ENCODE data around the gene TPH2. TPM values are rescaled to one million over a fixed set of nuclear protein-coding genes. Genes with fewer than 3 reads are reported as not detected.

The TPH2 gene
- total and polyA plus RNA-seq, 4 experiments from 2014 or later = 0.12 TPM; not detected in 3

DNA sequence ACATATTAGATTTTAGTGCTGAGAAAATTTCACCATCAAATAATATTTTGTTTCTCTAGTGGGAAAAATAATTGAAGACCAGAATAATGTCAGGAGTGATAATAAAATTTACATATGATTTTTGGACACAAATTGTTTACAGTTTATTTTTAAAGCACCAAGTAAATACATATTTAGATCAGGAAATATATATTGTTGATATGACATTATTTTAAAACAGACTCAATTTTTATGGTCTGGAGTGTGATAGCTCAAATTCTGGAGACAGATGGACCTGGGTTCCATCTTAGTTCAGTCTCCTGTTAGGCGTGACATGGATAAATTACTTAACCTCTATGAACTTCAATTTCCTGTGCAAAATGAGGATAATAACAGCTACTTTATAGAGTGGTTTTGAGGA is 135.4 kb downstream of the TPH2 start:
- peaks cover 0 to 2% of the 10 kb centered on the region in 2 donors for H3K27me3 Mint-ChIP-seq
- CTCF ChIA-PET (ENCODE audit: partially characterized antibody) = no interaction called here
- POLR2A ChIA-PET (ENCODE audit: partially characterized antibody) = no interaction called here

DNA sequence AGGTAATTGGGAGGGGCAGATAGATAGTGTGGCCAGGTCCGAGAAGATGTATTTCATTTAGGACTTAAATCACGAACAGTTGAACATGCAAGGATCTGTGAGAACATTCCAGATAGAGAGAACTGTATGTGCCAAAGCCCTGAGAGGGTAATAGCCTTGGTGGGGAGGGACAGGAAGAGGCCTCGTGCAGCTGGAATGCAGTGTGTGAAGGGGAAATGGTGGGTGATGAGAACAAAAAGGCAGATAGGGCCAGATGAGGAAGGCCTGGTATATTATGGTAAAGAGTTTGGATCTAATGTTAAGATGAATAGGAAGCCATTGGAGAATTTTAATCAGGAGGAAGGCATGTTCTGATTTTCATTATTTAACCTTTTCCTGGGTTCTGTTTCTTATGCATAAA is 136.3 kb downstream of the TPH2 start:
- CTCF ChIA-PET (ENCODE audit: partially characterized antibody) = no interaction called here
- H3K4me3 ChIP-seq (ENCODE audit: low read length in 2 of 2) = no peak overlapping the region
- intact Hi-C loops (cut with micrococcal nuclease) = no loop called here
- no peak overlapping the region for H3K4me3 Mint-ChIP-seq
- H3K27me3 Mint-ChIP-seq = peaks cover 0 to 2% of the 10 kb centered on the region in 2 donors
- H3K4me1 ChIP-seq (ENCODE audit: insufficient read depth, low read length) = no peaks in the 10 kb centered on the region
- DNase-seq = no peak
- peaks cover 4 to 13% (median 10%) of the 10 kb centered on the region in 8 donors for H3K9me3 Mint-ChIP-seq
- H3K27ac Mint-ChIP-seq = no peak overlapping the region
- H3K4me1 Mint-ChIP-seq = no peaks in the 10 kb centered on the region
- no peak overlapping the region for H3K27ac ChIP-seq (ENCODE audit: low read depth, low read length)
- H3K36me3 ChIP-seq (ENCODE audit: insufficient read depth, low read length) = no peaks in the 10 kb centered on the region
- H3K36me3 Mint-ChIP-seq = no peaks in the 10 kb centered on the region
- H3K9me3 ChIP-seq (ENCODE audit: control insufficient read depth in 1 of 2, low read length in 2 of 2) = no peaks in the 10 kb centered on the region
- POLR2A ChIA-PET (ENCODE audit: partially characterized antibody) = no interaction called here
- H3K27me3 ChIP-seq (ENCODE audit: insufficient read depth, low read length) = no peaks in the 10 kb centered on the region

More for the DNA sequence above, 135.4 kb downstream of the TPH2 start:
- Mint-ChIP-seq H3K9me3 (peaks cover 4 to 17% (median 10%) of the 10 kb centered on the region in 8 donors), H3K4me3 (no peak overlapping the region), H3K36me3 (no peaks in the 10 kb centered on the region), H3K27ac (no peak overlapping the region), H3K4me1 (no peaks in the 10 kb centered on the region)
- Histone ChIP-seq H3K4me3 (ENCODE audit: low read length in 2 of 2) (no peak overlapping the region), H3K4me1 (ENCODE audit: insufficient read depth, low read length) (no peaks in the 10 kb centered on the region), H3K27me3 (ENCODE audit: insufficient read depth, low read length) (no peaks in the 10 kb centered on the region), H3K27ac (ENCODE audit: low read depth, low read length) (no peak overlapping the region), H3K36me3 (ENCODE audit: insufficient read depth, low read length) (no peaks in the 10 kb centered on the region), H3K9me3 (ENCODE audit: control insufficient read depth in 1 of 2, low read length in 2 of 2) (no peaks in the 10 kb centered on the region)
- intact Hi-C loops (cut with micrococcal nuclease) = no loop called here
- no peak for DNase-seq

DNA sequence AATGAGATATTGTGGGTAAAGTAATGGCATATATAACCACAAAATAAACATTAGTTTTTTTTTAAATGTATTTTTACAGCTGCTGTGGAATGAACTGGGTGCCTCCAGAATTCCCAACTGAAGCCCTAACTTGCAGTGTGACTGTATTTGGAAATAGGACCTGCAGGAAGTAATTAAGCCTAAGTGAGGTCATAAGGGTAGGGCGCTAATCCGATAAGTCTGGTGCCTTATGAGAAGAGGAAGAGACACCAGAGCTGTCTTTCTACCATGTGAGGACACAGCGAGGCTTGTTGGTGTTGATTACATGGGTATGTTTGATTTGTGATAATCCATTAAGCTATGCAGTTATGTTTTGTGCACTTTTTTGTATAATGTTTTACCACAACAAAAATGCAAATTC is 136.8 kb downstream of the TPH2 start:
- Mint-ChIP-seq H3K4me1 (no peaks in the 10 kb centered on the region), H3K36me3 (no peaks in the 10 kb centered on the region), H3K27me3 (peaks cover 0 to 2% of the 10 kb centered on the region in 2 donors), H3K4me3 (no peak overlapping the region), H3K27ac (no peak overlapping the region), H3K9me3 (peaks cover 4 to 13% (median 10%) of the 10 kb centered on the region in 8 donors)
- DNase-seq = no peak
- Histone ChIP-seq H3K9me3 (ENCODE audit: control insufficient read depth in 1 of 2, low read length in 2 of 2) (no peaks in the 10 kb centered on the region), H3K27ac (ENCODE audit: low read depth, low read length) (no peak overlapping the region), H3K4me3 (ENCODE audit: low read length in 2 of 2) (no peak overlapping the region), H3K27me3 (ENCODE audit: insufficient read depth, low read length) (no peaks in the 10 kb centered on the region), H3K36me3 (ENCODE audit: insufficient read depth, low read length) (no peaks in the 10 kb centered on the region), H3K4me1 (ENCODE audit: insufficient read depth, low read length) (no peaks in the 10 kb centered on the region)
- CTCF ChIA-PET (ENCODE audit: partially characterized antibody) = no interaction called here
- POLR2A ChIA-PET (ENCODE audit: partially characterized antibody) = no interaction called here
- intact Hi-C loops (cut with micrococcal nuclease) = no loop called here

GRCh38 chr12:72075891-72076557 is 137.4 kb downstream of the TPH2 start:
- H3K27me3 Mint-ChIP-seq = peaks cover 0 to 5% of the 10 kb centered on the region in 2 donors
- Histone ChIP-seq H3K27me3 (ENCODE audit: insufficient read depth, low read length) (no peaks in the 10 kb centered on the region), H3K27ac (ENCODE audit: low read depth, low read length) (no peak overlapping the region), H3K36me3 (ENCODE audit: insufficient read depth, low read length) (no peaks in the 10 kb centered on the region), H3K4me3 (ENCODE audit: low read length in 2 of 2) (no peak overlapping the region), H3K4me1 (ENCODE audit: insufficient read depth, low read length) (no peaks in the 10 kb centered on the region), H3K9me3 (ENCODE audit: control insufficient read depth in 1 of 2, low read length in 2 of 2) (no peaks in the 10 kb centered on the region)
- peaks cover 4 to 13% (median 9%) of the 10 kb centered on the region in 8 donors for H3K9me3 Mint-ChIP-seq
- ChIA-PET POLR2A (ENCODE audit: partially characterized antibody) (no interaction called here), CTCF (ENCODE audit: partially characterized antibody) (no interaction called here)
- H3K27ac Mint-ChIP-seq = no peak overlapping the region
- no peaks in the 10 kb centered on the region for H3K36me3 Mint-ChIP-seq
- no peak overlapping the region for H3K4me3 Mint-ChIP-seq
- DNase-seq = no peak
- intact Hi-C loops (cut with micrococcal nuclease) = no loop called here
- H3K4me1 Mint-ChIP-seq = no peaks in the 10 kb centered on the region

DNA sequence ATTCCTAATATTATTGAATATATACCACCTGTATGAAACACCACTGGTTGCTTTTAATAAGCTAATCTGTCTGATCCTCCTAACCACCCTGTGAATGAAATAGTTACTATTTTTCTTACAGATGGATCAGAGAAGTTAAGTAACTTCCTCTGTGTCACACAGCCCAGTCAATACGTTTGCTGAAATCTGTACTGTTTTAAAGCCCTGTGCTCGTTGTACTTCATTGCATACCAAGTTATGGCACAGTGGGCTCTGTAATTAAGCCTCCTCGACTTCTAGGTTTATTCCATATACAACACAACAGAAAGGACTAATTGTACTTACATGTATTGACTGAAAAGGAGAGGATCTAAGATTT is 137.9 kb downstream of the TPH2 start:
- no peak overlapping the region for H3K4me3 ChIP-seq (ENCODE audit: low read length in 2 of 2)
- no peaks in the 10 kb centered on the region for H3K9me3 ChIP-seq (ENCODE audit: control insufficient read depth in 1 of 2, low read length in 2 of 2)
- Mint-ChIP-seq H3K27me3 (peaks cover 0 to 5% of the 10 kb centered on the region in 2 donors), H3K4me1 (no peaks in the 10 kb centered on the region), H3K36me3 (no peaks in the 10 kb centered on the region), H3K9me3 (peaks cover 1 to 9% (median 4%) of the 10 kb centered on the region in 8 donors), H3K4me3 (no peak overlapping the region), H3K27ac (no peak overlapping the region)
- H3K36me3 ChIP-seq (ENCODE audit: insufficient read depth, low read length) = no peaks in the 10 kb centered on the region
- H3K4me1 ChIP-seq (ENCODE audit: insufficient read depth, low read length) = no peaks in the 10 kb centered on the region
- DNase-seq = no peak
- no peak overlapping the region for H3K27ac ChIP-seq (ENCODE audit: low read depth, low read length)
- intact Hi-C loops (cut with micrococcal nuclease) = no loop called here
- ChIA-PET CTCF (ENCODE audit: partially characterized antibody) (no interaction called here), POLR2A (ENCODE audit: partially characterized antibody) (no interaction called here)
- no peaks in the 10 kb centered on the region for H3K27me3 ChIP-seq (ENCODE audit: insufficient read depth, low read length)

- POLR2A ChIA-PET (ENCODE audit: partially characterized antibody) = no interaction called here
- Mint-ChIP-seq H3K27ac (no peak overlapping the region), H3K4me3 (peak overlapping the region in 1 of 8 donors; percentile 31), H3K27me3 (peaks cover 0 to 5% of the 10 kb centered on the region in 2 donors), H3K9me3 (peaks cover 0 to 4% (median under 1%) of the 10 kb centered on the region in 8 donors), H3K36me3 (no peaks in the 10 kb centered on the region), H3K4me1 (no peaks in the 10 kb centered on the region)
- no peak overlapping the region for H3K4me3 ChIP-seq (ENCODE audit: low read length in 2 of 2)
- no peaks in the 10 kb centered on the region for H3K27me3 ChIP-seq (ENCODE audit: insufficient read depth, low read length)
- no peak overlapping the region for H3K27ac ChIP-seq (ENCODE audit: low read depth, low read length)
- intact Hi-C loops (cut with micrococcal nuclease) = no loop called here
- H3K9me3 ChIP-seq (ENCODE audit: control insufficient read depth in 1 of 2, low read length in 2 of 2) = no peaks in the 10 kb centered on the region
- H3K4me1 ChIP-seq (ENCODE audit: insufficient read depth, low read length) = no peaks in the 10 kb centered on the region
- DNase-seq = no peak
- H3K36me3 ChIP-seq (ENCODE audit: insufficient read depth, low read length) = no peaks in the 10 kb centered on the region
- CTCF ChIA-PET (ENCODE audit: partially characterized antibody) = no interaction called here
These were observed 138.6 kb downstream of the TPH2 start for GRCh38 chr12:72077111-72077820.

DNA sequence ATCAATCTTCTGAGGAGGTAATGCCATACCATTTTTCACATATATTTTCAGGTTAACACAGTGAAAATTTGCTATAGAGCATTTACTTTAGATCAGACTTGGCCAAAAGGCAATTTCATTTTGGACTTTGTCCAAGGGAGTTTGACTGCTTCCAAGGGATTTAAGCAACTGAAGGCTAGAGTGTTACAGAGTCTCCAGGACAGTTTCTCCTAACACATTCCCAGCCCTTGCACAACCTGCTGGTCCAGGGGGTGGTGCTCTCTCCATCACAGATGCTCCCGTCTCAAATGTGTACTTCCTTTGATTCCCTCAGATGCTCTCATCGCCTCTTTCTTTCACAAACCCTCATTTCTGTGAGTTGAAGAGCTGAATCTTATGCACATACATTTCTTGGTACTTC is 143.1 kb downstream of the TPH2 start:
- no peaks in the 10 kb centered on the region for H3K4me1 ChIP-seq (ENCODE audit: insufficient read depth, low read length)
- ChIA-PET POLR2A (ENCODE audit: partially characterized antibody) (no interaction called here), CTCF (ENCODE audit: partially characterized antibody) (no interaction called here)
- peaks cover 0 to 4% of the 10 kb centered on the region in 2 donors for H3K27me3 Mint-ChIP-seq
- H3K36me3 ChIP-seq (ENCODE audit: insufficient read depth, low read length) = no peaks in the 10 kb centered on the region
- intact Hi-C loops (cut with micrococcal nuclease) = no loop called here
- no peak overlapping the region for H3K27ac Mint-ChIP-seq
- no peaks in the 10 kb centered on the region for H3K9me3 ChIP-seq (ENCODE audit: control insufficient read depth in 1 of 2, low read length in 2 of 2)
- no peak overlapping the region for H3K4me3 Mint-ChIP-seq
- H3K27me3 ChIP-seq (ENCODE audit: insufficient read depth, low read length) = no peaks in the 10 kb centered on the region
- no peak overlapping the region for H3K4me3 ChIP-seq (ENCODE audit: low read length in 2 of 2)
- H3K27ac ChIP-seq (ENCODE audit: low read depth, low read length) = no peak overlapping the region
- no peak for DNase-seq
- no peaks in the 10 kb centered on the region for H3K36me3 Mint-ChIP-seq
- H3K4me1 Mint-ChIP-seq = no peaks in the 10 kb centered on the region
- peaks cover 0 to 3% (median 0%) of the 10 kb centered on the region in 8 donors for H3K9me3 Mint-ChIP-seq
